WTC11 (cell line): ENCODE results near the gene TOPAZ1. TPM values are rescaled to one million over a fixed set of nuclear protein-coding genes. Genes with fewer than 3 reads are reported as not detected.

Source experiments
- ATAC-seq: fragments of 200-7000 bp; cut with Tn5 transposase; 2 replicates; pipeline ENCODE4 v1.10.0; 2021; ENCODE audit warnings: mild to moderate bottlenecking, moderate library complexity
- CTCF ChIA-PET: fragments of 300-600 bp; sonication (Branson Sonifier 250); formaldehyde crosslinking; loops from one replicate; lab custom pipeline; 2021; ENCODE audit warnings: antibody characterized with exemption; lab: Charles Lee
- POLR2A ChIA-PET: fragments of 350-600 bp; sonication (Branson Sonifier 250); formaldehyde crosslinking; loops from one replicate; lab custom pipeline; 2021; ENCODE audit warnings: antibody characterized with exemption; lab: Charles Lee
- DNase-seq: peaks from one replicate; pipeline ENCODE4 v3.0.0; 2021; ENCODE audit warnings: low spot score
- H3K27ac Mint-ChIP-seq: 2 replicates; pipeline ENCODE4 v1.8.0; 2021; ENCODE audit warnings: mixed read lengths
- H3K27me3 Mint-ChIP-seq: 2 replicates; pipeline ENCODE4 v1.8.0; 2021; ENCODE audit warnings: low read depth, mild to moderate bottlenecking, moderate library complexity, mixed read lengths
- H3K36me3 Mint-ChIP-seq: 2 replicates; pipeline ENCODE4 v1.8.0; 2021; ENCODE audit warnings: mixed read lengths
- H3K4me1 Mint-ChIP-seq: 2 replicates; pipeline ENCODE4 v1.8.0; 2022; ENCODE audit warnings: mixed read lengths
- H3K4me3 Mint-ChIP-seq: 2 replicates; pipeline ENCODE4 v1.8.0; 2021; ENCODE audit warnings: mild to moderate bottlenecking, moderate library complexity, mixed read lengths
- H3K9me3 Mint-ChIP-seq: 2 replicates; pipeline ENCODE4 v1.8.0; 2021; ENCODE audit warnings: mixed read lengths
- AR ChIP-seq: fragments of 250-450 bp; sonication (Bioruptor Pico); IDR thresholded peaks from 2 replicates; pipeline ENCODE4 v1.9.0; 2021; ENCODE audit warnings: mild to moderate bottlenecking
- ATF6 ChIP-seq: sonication (generic); formaldehyde crosslinking; IDR thresholded peaks from 2 replicates; pipeline ENCODE4 v1.8.1; 2023; ENCODE audit warnings: mild to moderate bottlenecking, missing genetic modification reagents
- CBFB ChIP-seq: sonication (generic); formaldehyde crosslinking; IDR thresholded peaks from 2 replicates; pipeline ENCODE4 v1.8.1; 2022; ENCODE audit warnings: mild to moderate bottlenecking, low read depth, missing genetic modification reagents
- CTCF ChIP-seq: fragments of 200-600 bp; IDR thresholded peaks from 2 replicates; pipeline ENCODE4 v1.8.0; 2022; ENCODE audit warnings: antibody characterized with exemption
- E2F4 ChIP-seq: sonication (generic); formaldehyde crosslinking; IDR thresholded peaks from 2 replicates; pipeline ENCODE4 v1.8.1; 2022; ENCODE audit warnings: low read depth, mild to moderate bottlenecking, moderate library complexity, missing genetic modification reagents, borderline replicate concordance
- ERG ChIP-seq: fragments of 250-450 bp; sonication (Bioruptor Pico); IDR thresholded peaks from 2 replicates; pipeline ENCODE4 v1.8.0; 2021; ENCODE audit warnings: mild to moderate bottlenecking
- ETV6 ChIP-seq: sonication (generic); formaldehyde crosslinking; IDR thresholded peaks from 2 replicates; pipeline ENCODE4 v1.8.1; 2022; ENCODE audit warnings: mild to moderate bottlenecking, missing genetic modification reagents
- MYBL2 ChIP-seq: sonication (generic); formaldehyde crosslinking; IDR thresholded peaks from 2 replicates; pipeline ENCODE4 v1.8.1; 2023; ENCODE audit warnings: mild to moderate bottlenecking, moderate library complexity, missing genetic modification reagents
- PRDM15 ChIP-seq: sonication (generic); formaldehyde crosslinking; IDR thresholded peaks from 2 replicates; pipeline ENCODE4 v1.8.0; 2022; ENCODE audit warnings: missing genetic modification reagents
- PREB ChIP-seq: sonication (generic); formaldehyde crosslinking; IDR thresholded peaks from 2 replicates; pipeline ENCODE4 v1.8.1; 2022; ENCODE audit warnings: mild to moderate bottlenecking, missing genetic modification reagents, moderate library complexity, borderline replicate concordance
- TEAD1 ChIP-seq: sonication (generic); formaldehyde crosslinking; IDR thresholded peaks from 2 replicates; pipeline ENCODE4 v1.8.0; 2022; ENCODE audit warnings: mild to moderate bottlenecking, missing genetic modification reagents
- ZNF138 ChIP-seq: sonication (generic); formaldehyde crosslinking; conservative IDR thresholded peaks from 2 replicates; pipeline ENCODE4 v1.8.1; 2022; ENCODE audit warnings: mild to moderate bottlenecking, moderate library complexity, missing genetic modification reagents
- ZNF232 ChIP-seq: sonication (generic); formaldehyde crosslinking; IDR thresholded peaks from 2 replicates; pipeline ENCODE4 v1.8.0; 2022; ENCODE audit warnings: mild to moderate bottlenecking, missing genetic modification reagents
- ZNF425 ChIP-seq: fragments of 250-450 bp; sonication (Bioruptor Pico); conservative IDR thresholded peaks from 2 replicates; pipeline ENCODE4 v1.9.0; 2021; ENCODE audit warnings: mild to moderate bottlenecking
- ZNF671 ChIP-seq: fragments of 250-450 bp; sonication (Bioruptor Pico); IDR thresholded peaks from 2 replicates; pipeline ENCODE4 v1.8.0; 2021; ENCODE audit warnings: mild to moderate bottlenecking
- total RNA-seq: library from RNA; stranded (reverse); gene quantifications from 3 replicates; pipeline ENCODE4 v1.2.3, GENCODE V29; 2021

The TOPAZ1 gene
- total RNA-seq, 1 experiment from 2014 or later, result not detected

GRCh38 chr3:44272191-44272590 is 30.5 kb downstream of the TOPAZ1 start (continued):
- TF ChIP-seq ATF6 (CRISPR knock-in tag) (no peak), CBFB (CRISPR knock-in tag) (no peak), ZNF671 (CRISPR knock-in tag) (no peak)

- TF ChIP-seq ZNF138 (CRISPR knock-in tag), result no peak
- no peak for TF ChIP-seq E2F4 (CRISPR knock-in tag)
- TF ChIP-seq PRDM15 (CRISPR knock-in tag), result no peak
- TF ChIP-seq ERG (CRISPR knock-in tag), result no peak
- TF ChIP-seq CBFB (CRISPR knock-in tag), result no peak
- TF ChIP-seq ZNF425, result no peak
- no peak for TF ChIP-seq ETV6 (CRISPR knock-in tag)
- no peak for TF ChIP-seq MYBL2 (CRISPR knock-in tag)
- TF ChIP-seq TEAD1, result no peak
- TF ChIP-seq AR (CRISPR knock-in tag), result no peak
- no peak for TF ChIP-seq ZNF232 (CRISPR knock-in tag)
- TF ChIP-seq CTCF, result no peak
- no peak for TF ChIP-seq PREB (CRISPR knock-in tag)
- Mint-ChIP-seq H3K36me3 (no peaks in the 10 kb centered on the region), H3K27ac (no peak overlapping the region), H3K4me1 (no peaks in the 10 kb centered on the region), H3K4me3 (no peak overlapping the region), H3K9me3 (no peaks in the 10 kb centered on the region), H3K27me3 (no peaks in the 10 kb centered on the region; the same call in 1 of the 2 replicates)
- ChIA-PET CTCF (no interaction called here), POLR2A (no interaction called here)
- DNase-seq (no peak), ATAC-seq (no peak)
Observed at GRCh38 chr3:44277925-44278324, 36.2 kb downstream of the TOPAZ1 start.
